Mammary epithelial cell (primary cell): Measurements from ENCODE around the gene RORB.

Source experiments
- EZH2 ChIP-seq: IDR thresholded peaks from 2 replicates; pipeline ENCODE4 v1.6.1; 2012; ENCODE audit warnings: low read length, inconsistent platforms, borderline replicate concordance
- TF ChIP-seq, protein P1 (sequence below), 2 donors: IDR thresholded peaks in 1 of 2; conservative IDR thresholded peaks in 1 of 2; 2 replicates each; pipeline ENCODE4 v1.5.1; 2011 to 2012; ENCODE audit warnings: inconsistent platforms in 2 of 2, low read length in 2 of 2, mild to moderate bottlenecking in 2 of 2, control low read depth in 1 of 2, low read depth in 1 of 2; ENCODE audit not compliant: insufficient read depth in 1 of 2; ENCODE audit errors: extremely low read depth in 1 of 2

DNA sequence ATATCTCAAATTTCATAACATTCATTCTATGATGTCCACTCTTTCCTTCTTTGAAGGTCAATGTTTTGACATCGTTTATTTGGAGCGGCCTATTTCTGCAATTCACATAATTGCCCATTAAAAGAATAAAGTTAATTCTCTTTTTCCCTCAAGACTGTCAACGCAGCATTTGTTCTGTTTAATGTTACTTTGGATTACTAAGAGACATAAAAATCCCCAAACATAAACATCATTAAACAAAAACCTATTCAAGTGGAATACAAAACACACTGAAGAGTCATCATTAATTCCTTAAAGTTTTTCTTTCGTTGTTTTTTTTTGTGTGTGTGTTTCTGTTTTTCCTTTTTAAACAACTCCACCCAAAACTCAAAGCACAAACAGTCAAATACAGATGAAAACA lies 239.5 kb downstream of the RORB start:
- TF ChIP-seq, protein P1, sequence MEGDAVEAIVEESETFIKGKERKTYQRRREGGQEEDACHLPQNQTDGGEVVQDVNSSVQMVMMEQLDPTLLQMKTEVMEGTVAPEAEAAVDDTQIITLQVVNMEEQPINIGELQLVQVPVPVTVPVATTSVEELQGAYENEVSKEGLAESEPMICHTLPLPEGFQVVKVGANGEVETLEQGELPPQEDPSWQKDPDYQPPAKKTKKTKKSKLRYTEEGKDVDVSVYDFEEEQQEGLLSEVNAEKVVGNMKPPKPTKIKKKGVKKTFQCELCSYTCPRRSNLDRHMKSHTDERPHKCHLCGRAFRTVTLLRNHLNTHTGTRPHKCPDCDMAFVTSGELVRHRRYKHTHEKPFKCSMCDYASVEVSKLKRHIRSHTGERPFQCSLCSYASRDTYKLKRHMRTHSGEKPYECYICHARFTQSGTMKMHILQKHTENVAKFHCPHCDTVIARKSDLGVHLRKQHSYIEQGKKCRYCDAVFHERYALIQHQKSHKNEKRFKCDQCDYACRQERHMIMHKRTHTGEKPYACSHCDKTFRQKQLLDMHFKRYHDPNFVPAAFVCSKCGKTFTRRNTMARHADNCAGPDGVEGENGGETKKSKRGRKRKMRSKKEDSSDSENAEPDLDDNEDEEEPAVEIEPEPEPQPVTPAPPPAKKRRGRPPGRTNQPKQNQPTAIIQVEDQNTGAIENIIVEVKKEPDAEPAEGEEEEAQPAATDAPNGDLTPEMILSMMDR (conservative IDR thresholded peaks at IDR 0.05 in 1 of 2, IDR thresholded peaks at IDR 0.05 in 1 of 2; ENCODE audit: extremely low read depth in 1 of 2, insufficient read depth in 1 of 2, low read depth in 1 of 2, low read length in 2 of 2), result no peak
- no peak for TF ChIP-seq EZH2
